Activated T-helper 2 cell treated with anti-CD3 and anti-CD28 coated beads, Interferon-gamma antibody, Interleukin-2, Interleukin-4, amounts not matched to agents 10 μg/mL and 5 μg/mL and 100 μg/mL, durations not matched to agents 14 hours and 24 hours and 36 hours (primary cell): ENCODE data around the gene CFAP43. TPM values are rescaled to one million over a fixed set of nuclear protein-coding genes. Genes with fewer than 3 reads are reported as not detected.

Source experiments
- DNase-seq: peaks from one replicate; pipeline ENCODE4 v3.0.0; 2021; ENCODE audit warnings: low spot score
- H3K27ac Mint-ChIP-seq: one replicate; pipeline ENCODE4 v1.8.0; 2021; ENCODE audit warnings: mixed read lengths
- H3K27me3 Mint-ChIP-seq: one replicate; pipeline ENCODE4 v1.8.0; 2021; ENCODE audit warnings: low read depth, mixed read lengths
- H3K36me3 Mint-ChIP-seq: one replicate; pipeline ENCODE4 v1.8.0; 2021; ENCODE audit warnings: low read depth, mixed read lengths
- H3K4me1 Mint-ChIP-seq: one replicate; pipeline ENCODE4 v1.8.0; 2021; ENCODE audit warnings: low read depth, mixed read lengths
- H3K4me3 Mint-ChIP-seq: one replicate; pipeline ENCODE4 v1.8.0; 2021; ENCODE audit warnings: low read depth, mild to moderate bottlenecking, moderate library complexity, mixed read lengths
- H3K9me3 Mint-ChIP-seq: one replicate; pipeline ENCODE4 v1.8.0; 2021; ENCODE audit warnings: mixed read lengths
- intact Hi-C: fragments of 100-400 bp; cut with micrococcal nuclease; formaldehyde crosslinking; loops from one replicate; pipeline ENCODE4 v1.15.1; 2023
- total RNA-seq: library from RNA; stranded (reverse); gene quantifications from 2 replicates; pipeline ENCODE4 v1.2.3, GENCODE V29; 2022

CFAP43 gene
- total RNA-seq, 1 donor from 2014 or later, result 0.07 TPM

- intact Hi-C loops, result loop anchor here (1.0 to 10.0 kb wide), 6 partner anchors 8 to 574 kb away; partner anchors contain the start of genes CFAP43 and STN1
- H3K27me3 Mint-ChIP-seq, result no peaks in the 10 kb centered on the region
- peak overlapping the region; percentile 92 for H3K27ac Mint-ChIP-seq
- H3K4me3 Mint-ChIP-seq, result peak overlapping the region; percentile 92
- H3K9me3 Mint-ChIP-seq, result no peaks in the 10 kb centered on the region
- peaks cover 50% of the 10 kb centered on the region for H3K36me3 Mint-ChIP-seq
- DNase-seq, result no peak
- peaks cover 40% of the 10 kb centered on the region for H3K4me1 Mint-ChIP-seq
These were observed 36.2 kb upstream of the CFAP43 start for GRCh38 chr10:104268405-104268712.

- DNase-seq, result no peak
- Mint-ChIP-seq H3K4me3 (peak overlapping the region; percentile 92), H3K27me3 (no peaks in the 10 kb centered on the region), H3K36me3 (peaks cover 53% of the 10 kb centered on the region), H3K9me3 (no peaks in the 10 kb centered on the region), H3K4me1 (peaks cover 40% of the 10 kb centered on the region), H3K27ac (peak overlapping the region; percentile 92)
- intact Hi-C loops, result loop anchor here (1.0 to 10.0 kb wide), 6 partner anchors 8 to 573 kb away; partner anchors contain the start of genes CFAP43 and STN1
These were observed 35.7 kb upstream of the CFAP43 start for GRCh38 chr10:104267721-104268404.

- Mint-ChIP-seq H3K4me1 (peaks cover 57% of the 10 kb centered on the region), H3K27ac (no peak overlapping the region), H3K27me3 (no peaks in the 10 kb centered on the region), H3K36me3 (peaks cover 82% of the 10 kb centered on the region), H3K4me3 (no peak overlapping the region), H3K9me3 (no peaks in the 10 kb centered on the region)
- intact Hi-C loops, result loop anchor here (10.0 kb wide), 1 partner anchor 570 kb away; no protein-coding TSS in a partner anchor
- DNase-seq, result no peak
These were observed 32.6 kb upstream of the CFAP43 start for GRCh38 chr10:104264783-104265182.

- Mint-ChIP-seq H3K36me3 (peaks cover 87% of the 10 kb centered on the region), H3K9me3 (no peaks in the 10 kb centered on the region), H3K4me3 (no peak overlapping the region), H3K27ac (no peak overlapping the region), H3K4me1 (peaks cover 62% of the 10 kb centered on the region), H3K27me3 (no peaks in the 10 kb centered on the region)
- intact Hi-C loops, result loop anchor here (10.0 kb wide), 1 partner anchor 567 kb away; no protein-coding TSS in a partner anchor
- DNase-seq, result no peak
These were observed 29.9 kb upstream of the CFAP43 start for GRCh38 chr10:104262055-104262454.

- intact Hi-C loops, result loop anchor here (1.0 to 10.0 kb wide), 2 partner anchors 8 to 566 kb away; no protein-coding TSS in a partner anchor
- no peaks in the 10 kb centered on the region for H3K27me3 Mint-ChIP-seq
- peak overlapping the region; percentile 23 for H3K4me3 Mint-ChIP-seq
- H3K9me3 Mint-ChIP-seq, result no peaks in the 10 kb centered on the region
- peaks cover 86% of the 10 kb centered on the region for H3K36me3 Mint-ChIP-seq
- H3K4me1 Mint-ChIP-seq, result peaks cover 62% of the 10 kb centered on the region
- peak overlapping the region; percentile 91 for H3K27ac Mint-ChIP-seq
- DNase-seq, result no peak
These were observed 28.6 kb upstream of the CFAP43 start for GRCh38 chr10:104260775-104261115.

- intact Hi-C loops, result loop anchor here (1.0 to 10.0 kb wide), 3 partner anchors 8 to 565 kb away; partner anchors contain the start of gene SLK
- Mint-ChIP-seq H3K4me1 (peaks cover 59% of the 10 kb centered on the region), H3K36me3 (peaks cover 84% of the 10 kb centered on the region), H3K9me3 (no peaks in the 10 kb centered on the region), H3K27me3 (no peaks in the 10 kb centered on the region), H3K4me3 (peak overlapping the region; percentile 23), H3K27ac (peak overlapping the region; percentile 91)
- no peak for DNase-seq
These were observed 28.0 kb upstream of the CFAP43 start for GRCh38 chr10:104259999-104260774.

GRCh38 chr10:104259456-104259855, 27.3 kb upstream of the CFAP43 start:
- Mint-ChIP-seq H3K36me3 (peaks cover 79% of the 10 kb centered on the region), H3K4me3 (no peak overlapping the region), H3K9me3 (no peaks in the 10 kb centered on the region), H3K27ac (peak overlapping the region; percentile 91), H3K4me1 (peaks cover 55% of the 10 kb centered on the region), H3K27me3 (no peaks in the 10 kb centered on the region)
- no peak for DNase-seq
- intact Hi-C loops, result loop anchor here (10.0 kb wide), 1 partner anchor 295 kb away; the partner anchor contains the start of gene SLK

- H3K27ac Mint-ChIP-seq, result no peak overlapping the region
- peaks cover 59% of the 10 kb centered on the region for H3K4me1 Mint-ChIP-seq
- no peaks in the 10 kb centered on the region for H3K27me3 Mint-ChIP-seq
- intact Hi-C loops, result loop anchor here (10.0 kb wide), 1 partner anchor 293 kb away; the partner anchor contains the start of gene SLK
- no peaks in the 10 kb centered on the region for H3K9me3 Mint-ChIP-seq
- DNase-seq, result no peak
- peaks cover 70% of the 10 kb centered on the region for H3K36me3 Mint-ChIP-seq
- no peak overlapping the region for H3K4me3 Mint-ChIP-seq
These were observed 26.0 kb upstream of the CFAP43 start for GRCh38 chr10:104258209-104258608.

GRCh38 chr10:104257235-104257634, 25.1 kb upstream of the CFAP43 start:
- Mint-ChIP-seq H3K4me3 (peak overlapping the region; percentile 31), H3K4me1 (peaks cover 67% of the 10 kb centered on the region), H3K27ac (peak overlapping the region; percentile 21), H3K9me3 (no peaks in the 10 kb centered on the region), H3K36me3 (peaks cover 63% of the 10 kb centered on the region), H3K27me3 (no peaks in the 10 kb centered on the region)
- intact Hi-C loops, result loop anchor here (10.0 kb wide), 1 partner anchor 292 kb away; the partner anchor contains the start of gene SLK
- DNase-seq, result no peak

GRCh38 chr10:104256335-104256961, 24.3 kb upstream of the CFAP43 start:
- Mint-ChIP-seq H3K4me1 (peaks cover 66% of the 10 kb centered on the region), H3K4me3 (peak overlapping the region; percentile 99), H3K27me3 (no peaks in the 10 kb centered on the region), H3K9me3 (no peaks in the 10 kb centered on the region), H3K36me3 (peaks cover 56% of the 10 kb centered on the region), H3K27ac (peak overlapping the region; percentile 48)
- no peak for DNase-seq
- intact Hi-C loops, result loop anchor here (10.0 kb wide), 1 partner anchor 292 kb away; the partner anchor contains the start of gene SLK

GRCh38 chr10:104255311-104255981, 23.3 kb upstream of the CFAP43 start:
- Mint-ChIP-seq H3K36me3 (peaks cover 45% of the 10 kb centered on the region), H3K4me1 (peaks cover 56% of the 10 kb centered on the region), H3K4me3 (peak overlapping the region; percentile 99), H3K9me3 (no peaks in the 10 kb centered on the region), H3K27me3 (peaks cover 4% of the 10 kb centered on the region), H3K27ac (peak overlapping the region; percentile 97)
- intact Hi-C loops, result loop anchor here (1.0 to 10.0 kb wide), 3 partner anchors 13 to 291 kb away; partner anchors contain the start of genes CFAP43 and SLK
- DNase-seq, result no peak
